GM19455 (cell line): Measurements from ENCODE around the gene SYT1.
"Not testable (repeated sequence)": the region's sequence is repeated elsewhere in the genome, so short reads cannot be mapped to it uniquely, and the experiment has no call there.

ENCODE experiments used
- ATAC-seq: cut with Tn5 transposase; IDR thresholded peaks from one replicate; pipeline ENCODE4 v1.9.1; 2021; ENCODE audit not compliant: unreplicated experiment

The SYT1 gene

DNA sequence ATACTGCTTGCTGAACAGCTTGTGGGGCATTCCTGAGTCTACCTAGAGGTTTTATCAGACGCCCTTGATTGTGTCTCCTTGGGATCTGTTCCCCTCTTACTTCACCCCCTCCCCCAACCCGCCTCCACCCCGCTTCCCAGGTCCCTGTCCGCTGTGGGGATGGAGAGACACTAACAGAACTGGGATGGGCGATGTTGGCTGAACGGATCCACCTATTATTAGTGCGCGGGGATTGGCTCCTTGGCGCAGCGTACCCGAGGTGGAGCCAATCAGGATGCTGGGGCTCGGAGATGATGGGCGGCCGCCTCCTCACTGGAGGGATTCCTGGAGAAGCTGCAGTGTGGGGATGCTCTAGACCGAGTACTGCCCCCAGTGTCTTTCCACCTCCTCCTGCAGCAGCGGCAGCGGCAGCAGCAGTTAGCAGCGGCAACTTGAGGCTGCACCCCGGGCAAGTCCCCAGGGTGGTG lies at the start of gene SYT1:
Gene SYT1 (plus strand): TSS at position 372 of the 467 bp plus-strand sequence.
- ATAC-seq = peak; percentile 37

DNA sequence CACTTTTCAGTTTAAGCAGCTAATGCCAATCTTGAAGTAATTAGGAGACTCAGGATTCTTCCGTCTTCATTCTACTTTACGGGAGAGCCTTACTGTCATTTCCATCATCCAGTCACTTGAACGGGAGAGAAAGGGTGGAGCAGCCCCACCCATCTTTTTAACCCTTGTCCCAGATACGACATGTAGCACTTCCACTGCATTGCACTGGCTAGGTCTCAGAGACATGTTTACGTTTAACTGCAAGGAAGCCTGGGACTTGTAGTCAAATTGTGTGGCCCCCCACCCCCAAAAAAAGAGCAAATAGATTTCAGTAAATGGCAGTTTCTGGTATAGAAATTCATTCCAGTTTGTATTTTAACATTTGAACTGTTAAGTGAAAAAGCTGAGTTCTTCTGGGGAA lies 46.1 kb upstream of the SYT1 start:
- ATAC-seq = no peak

DNA sequence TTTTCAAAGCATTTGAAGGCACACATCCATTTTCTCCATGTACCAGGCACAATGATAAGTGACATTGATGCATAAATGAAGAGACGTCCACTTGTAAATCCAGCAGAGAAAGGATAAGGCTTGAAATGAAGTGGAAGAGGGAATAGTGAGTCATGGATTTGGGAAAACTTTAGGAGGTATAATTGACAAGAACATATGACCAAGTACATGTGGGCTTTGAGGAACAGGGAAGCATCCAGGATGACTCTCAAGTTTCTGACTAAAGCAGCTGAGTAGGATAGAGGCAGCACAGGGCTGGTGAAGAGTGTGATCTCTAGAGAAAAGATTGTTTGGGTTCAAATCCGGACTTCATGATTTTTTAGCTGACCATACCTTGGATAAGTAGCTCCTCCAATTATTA lies 43.6 kb upstream of the SYT1 start:
- ATAC-seq = no peak

DNA sequence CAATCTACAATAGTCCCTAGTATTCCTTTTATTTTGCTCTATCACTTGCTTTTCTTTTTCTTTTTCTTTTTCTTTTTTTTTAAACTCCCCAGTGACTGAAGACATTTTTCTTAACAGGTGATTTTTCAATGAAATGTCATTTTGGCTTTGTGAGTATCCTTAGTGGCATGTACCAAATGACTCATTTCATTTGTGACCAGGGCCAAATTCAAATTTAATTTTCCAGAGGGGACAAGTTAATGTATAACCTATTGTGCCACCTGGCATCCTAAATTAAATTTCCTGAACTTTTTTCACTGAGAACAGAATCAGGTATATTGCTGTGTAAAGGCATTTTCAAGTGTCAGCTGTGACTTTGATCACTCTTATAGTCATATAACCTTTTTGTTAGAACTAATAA lies 39.7 kb upstream of the SYT1 start:
- ATAC-seq = no peak

DNA sequence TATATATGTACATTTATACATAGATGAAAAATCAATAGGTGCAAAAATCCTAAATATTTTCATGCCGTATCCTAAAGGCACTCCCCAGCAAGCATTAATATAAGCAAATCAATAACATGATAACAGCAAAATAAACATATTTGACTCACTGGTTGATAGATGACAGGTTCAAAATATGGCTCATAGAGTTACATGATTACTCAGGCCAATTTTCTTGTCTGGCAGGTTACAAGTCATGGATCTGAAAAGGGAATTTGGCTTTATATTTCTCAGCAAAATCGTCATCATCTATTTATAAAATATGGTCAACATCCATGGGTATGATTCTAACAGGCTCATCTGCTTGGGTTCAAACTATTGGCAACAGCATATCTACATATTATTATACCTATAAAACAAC lies 34.9 kb upstream of the SYT1 start:
- ATAC-seq = no peak

DNA sequence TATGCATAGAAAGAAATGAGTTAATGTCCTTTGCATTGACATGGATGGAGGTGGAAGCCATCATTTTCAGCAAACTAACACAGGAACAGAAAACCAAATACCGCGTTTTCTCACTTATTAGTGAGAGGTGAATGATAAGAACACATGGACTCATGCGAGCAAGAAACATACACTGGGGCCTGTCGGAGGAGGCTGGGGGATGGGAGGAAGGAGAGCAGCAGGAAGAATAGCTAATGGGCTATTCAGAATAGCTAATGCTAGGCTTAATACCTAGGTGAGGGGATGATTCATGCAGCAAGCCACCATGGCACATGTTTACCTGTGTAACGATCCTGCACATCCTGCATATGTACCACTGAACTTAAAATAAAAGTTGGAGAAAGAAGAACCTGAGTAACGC lies 29.1 kb upstream of the SYT1 start:
- no peak for ATAC-seq

DNA sequence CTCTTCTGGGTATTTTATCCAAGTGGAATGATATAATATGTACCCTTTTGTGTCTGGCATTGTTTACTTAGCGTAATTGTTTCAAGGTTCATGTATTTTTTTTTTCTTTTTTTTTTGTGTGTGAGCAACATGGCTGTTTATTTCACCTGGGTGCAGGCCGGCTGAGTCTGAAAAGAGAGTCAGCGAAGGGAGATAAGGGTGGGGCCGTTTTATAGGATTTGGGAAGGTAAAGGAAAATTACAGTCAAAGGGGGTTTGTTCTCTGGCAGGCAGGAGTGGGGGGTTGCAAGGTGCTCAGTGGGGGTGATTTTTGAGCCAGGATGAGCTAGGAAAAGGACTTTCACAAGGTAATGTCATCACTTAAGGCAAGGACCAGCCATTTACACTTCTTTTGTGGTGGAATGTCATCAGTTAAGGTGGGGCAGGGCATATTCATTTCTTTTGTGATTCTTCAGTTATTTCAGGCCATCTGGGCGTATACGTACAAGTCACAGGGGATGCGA lies 24.0 kb upstream of the SYT1 start:
- ATAC-seq = not testable (repeated sequence)

DNA sequence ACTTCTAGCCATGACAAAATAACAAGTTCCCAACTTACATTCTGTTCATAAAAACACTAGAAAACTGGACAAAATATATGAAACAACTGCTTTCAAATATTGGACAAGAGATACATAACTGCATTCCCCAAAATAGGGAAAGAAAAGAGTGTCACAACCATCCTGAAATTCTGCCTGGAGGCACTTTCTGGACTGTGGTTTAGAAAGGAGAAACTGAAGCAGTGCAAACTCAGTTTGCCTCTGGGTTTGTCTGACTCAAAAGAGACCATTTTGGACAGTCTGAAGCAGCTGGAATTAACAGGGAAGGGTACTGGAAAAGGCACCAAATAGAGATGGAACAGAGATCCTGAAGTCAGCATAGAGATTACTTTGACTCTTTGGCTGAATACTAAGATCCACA lies 11.3 kb upstream of the SYT1 start:
- ATAC-seq = no peak

DNA sequence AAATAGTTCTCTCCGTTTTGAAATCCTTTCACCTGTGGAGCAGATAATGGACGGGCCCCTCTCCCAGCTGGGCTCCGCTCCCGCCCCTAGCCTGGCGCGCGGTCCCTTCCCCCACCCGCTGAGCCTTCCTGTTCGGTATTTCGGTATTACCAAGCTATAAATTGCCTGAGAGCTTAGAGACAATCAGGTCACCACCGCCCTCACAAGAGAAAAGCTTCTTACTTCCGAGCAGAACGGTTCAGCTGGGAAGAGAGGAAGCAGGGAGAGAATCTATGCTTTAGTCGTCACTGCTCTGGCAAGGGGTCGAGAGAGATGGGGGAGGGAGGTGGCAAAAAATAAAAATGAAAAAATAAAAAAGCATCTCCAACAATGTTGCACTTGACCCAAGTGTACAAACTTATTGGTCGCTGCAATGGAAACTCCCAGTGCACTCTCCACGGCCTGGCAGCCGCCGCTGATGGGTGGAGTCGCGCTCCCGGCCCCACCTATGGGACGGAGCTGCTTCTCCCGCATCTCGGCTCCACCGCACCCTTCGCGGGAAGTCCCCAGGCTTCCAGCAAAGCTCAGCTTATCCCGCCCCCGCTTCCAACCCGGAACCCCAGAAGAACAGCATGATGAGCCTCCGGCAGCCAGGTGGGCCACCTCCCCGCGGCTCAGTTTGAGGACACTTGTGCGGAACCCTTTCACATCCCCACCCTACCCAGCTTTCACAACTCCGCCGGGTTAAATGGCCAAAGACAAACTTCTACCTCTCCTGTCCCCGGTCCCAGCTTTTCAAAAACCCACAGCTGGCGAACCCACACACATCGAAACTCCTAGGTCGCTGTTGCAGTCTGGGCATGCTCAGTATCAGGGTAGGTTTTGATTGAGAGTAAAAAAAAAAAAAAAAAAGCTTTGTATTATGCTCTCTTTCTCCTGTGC lies 832 bp upstream of the SYT1 start:
- peak; percentile 56 for ATAC-seq

DNA sequence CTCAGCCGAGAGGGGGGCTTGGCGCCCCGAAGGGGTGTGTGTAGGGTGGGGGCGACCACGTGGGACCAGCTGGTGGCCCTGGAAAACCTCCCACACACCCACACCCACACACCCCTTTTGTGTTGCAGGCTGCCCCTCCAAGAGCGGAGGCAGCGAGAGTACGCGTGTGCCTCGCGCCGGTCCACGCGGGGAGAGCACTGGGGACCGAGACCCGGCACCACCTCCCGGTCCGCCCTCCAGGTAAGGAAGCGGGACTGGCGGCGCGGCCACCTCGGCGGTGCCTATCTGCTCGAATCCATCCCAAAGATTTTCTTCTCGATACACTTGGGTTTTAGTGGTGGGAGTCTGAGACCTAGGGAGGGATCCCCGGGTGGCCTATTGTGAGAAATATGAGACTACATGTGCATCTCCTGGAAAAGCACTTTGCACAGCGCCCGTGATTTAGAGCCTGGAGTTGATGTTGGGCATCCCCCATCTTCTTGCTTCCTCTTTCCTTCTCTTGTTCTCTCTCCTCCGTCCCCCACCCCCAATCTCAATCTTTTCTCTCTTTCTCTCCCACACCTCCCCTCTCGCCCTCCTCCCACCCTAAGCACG lies 393 bp downstream of the SYT1 start:
- ATAC-seq = no peak

DNA sequence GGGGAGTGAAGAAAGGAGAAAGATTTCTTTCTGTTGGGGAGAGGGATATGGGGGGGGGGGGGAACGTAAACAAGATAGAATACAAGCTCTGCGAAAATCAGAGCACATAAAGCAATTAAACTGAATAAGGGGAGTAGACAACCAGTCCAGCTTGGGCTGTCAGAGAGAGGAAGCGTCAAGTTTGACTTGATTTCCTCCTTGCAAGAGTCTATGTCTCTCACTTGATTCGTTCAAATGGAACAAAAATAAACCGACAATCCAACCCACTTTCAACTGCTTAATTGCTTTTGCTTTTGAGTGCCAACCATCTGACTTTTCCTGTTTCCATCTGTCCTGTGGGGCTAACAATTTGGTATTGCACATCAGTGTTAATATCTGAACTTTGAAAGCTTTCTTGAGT lies 942 bp downstream of the SYT1 start:
- ATAC-seq = no peak

DNA sequence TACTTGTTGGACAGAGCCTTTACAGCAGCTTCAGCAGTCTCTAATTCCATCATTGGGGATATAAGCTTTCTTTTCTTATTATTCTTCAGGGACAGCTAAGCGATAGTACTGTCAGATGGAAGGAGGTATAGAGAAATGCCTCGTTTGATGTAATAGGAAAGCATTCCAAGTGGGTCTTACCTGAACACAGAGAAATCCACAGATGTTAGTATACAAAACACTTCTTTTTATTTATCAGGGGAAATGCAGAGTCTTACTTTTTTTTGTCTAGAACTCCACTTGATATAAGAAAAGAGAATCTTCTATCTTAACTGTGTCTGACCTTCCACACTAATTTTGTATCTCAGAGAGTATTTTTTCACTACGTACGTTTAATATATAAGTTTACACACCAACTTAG lies 1.9 kb downstream of the SYT1 start:
- ATAC-seq = no peak

DNA sequence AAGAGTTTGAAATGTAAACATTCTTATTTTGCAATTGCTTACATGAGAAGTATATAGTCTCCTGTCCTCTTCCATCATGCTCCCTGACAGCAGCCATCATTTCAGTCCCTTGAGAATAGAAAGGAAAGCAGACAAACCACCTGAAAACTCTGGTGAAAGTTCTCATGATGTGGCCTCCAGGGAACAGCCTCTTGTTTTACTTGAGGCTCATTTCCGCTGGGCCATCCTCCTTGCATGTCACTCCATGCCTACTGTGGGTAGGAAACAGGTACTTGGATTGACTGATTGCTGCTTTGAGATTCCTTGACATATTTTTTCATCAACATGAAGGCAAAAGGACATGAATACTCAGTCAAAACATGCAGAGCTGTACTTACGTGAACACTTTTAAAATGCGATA lies 6.0 kb downstream of the SYT1 start:
- no peak for ATAC-seq

DNA sequence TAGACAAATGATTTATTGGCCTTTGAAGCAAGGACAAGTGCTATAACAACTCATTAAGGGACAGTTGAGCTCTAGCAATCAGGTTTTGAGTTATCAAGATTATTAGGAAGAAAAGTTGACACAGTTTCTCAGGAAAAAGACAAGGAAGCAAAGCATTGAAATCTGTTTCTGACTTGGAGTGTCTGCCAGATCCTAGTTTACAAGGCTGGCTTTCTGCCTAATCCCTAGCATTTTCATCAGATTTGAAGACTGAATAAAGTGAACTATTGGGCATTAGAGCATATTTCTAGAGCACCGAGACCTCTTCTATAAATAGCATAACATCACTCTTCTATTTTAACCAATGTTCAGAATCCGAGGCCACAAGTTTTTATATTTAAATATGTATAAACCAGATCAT lies 7.0 kb downstream of the SYT1 start:
- ATAC-seq = no peak

DNA sequence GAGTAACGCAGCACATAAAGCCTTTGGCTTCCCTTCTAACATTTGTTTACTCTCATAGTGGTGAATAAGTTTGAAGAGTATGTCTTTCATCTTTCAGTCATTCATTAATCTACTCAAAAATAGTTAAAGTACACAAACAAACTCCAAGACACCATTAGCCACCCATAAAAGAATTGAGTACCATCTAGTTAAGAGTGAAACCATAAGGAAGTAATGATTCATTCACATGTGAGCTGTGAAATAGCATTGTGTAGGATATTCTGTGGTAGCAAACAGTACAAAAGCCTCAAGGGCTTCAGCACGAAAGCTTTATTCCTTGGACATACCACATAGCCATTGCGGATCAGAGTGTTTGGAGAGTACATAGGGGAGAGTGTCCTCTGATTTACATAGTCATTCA lies 13.9 kb downstream of the SYT1 start:
- no peak for ATAC-seq

DNA sequence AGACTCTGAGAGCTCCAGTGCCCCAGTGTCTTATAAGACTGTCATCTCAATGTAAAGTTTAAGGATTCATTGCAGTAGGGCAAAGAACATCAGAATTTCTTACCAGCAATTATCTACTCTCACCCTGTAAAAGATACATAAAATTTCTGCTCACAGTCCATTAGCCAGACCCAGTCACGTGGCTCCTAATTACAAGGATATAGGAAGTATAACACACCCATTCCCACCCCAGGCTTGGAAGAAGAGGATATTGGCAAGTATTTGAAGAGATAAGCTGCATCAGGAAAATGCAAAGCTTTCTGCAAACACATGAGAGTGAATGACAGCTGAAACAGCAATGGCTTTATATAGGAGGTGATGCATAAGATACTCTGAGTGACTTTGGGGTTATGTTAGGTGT lies 14.3 kb downstream of the SYT1 start:
- ATAC-seq = no peak

DNA sequence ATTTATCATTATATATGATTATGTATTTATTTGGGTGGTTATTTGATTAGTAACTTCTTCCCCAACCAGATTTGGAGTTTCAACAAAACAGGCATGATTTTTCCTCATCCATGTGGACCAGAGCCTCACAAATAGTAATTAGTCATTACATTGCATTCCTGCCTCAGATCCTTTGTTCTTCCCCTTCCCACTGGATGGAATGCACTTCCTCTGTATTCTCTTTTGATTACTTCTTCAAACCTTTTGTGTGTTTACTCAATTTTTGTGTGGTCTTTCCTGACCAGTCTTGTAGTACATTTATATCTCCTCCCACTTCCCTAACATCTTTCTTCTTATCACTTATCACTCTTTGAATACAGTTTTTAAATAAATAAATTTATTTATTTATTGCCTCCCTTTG lies 15.5 kb downstream of the SYT1 start:
- ATAC-seq = no peak

DNA sequence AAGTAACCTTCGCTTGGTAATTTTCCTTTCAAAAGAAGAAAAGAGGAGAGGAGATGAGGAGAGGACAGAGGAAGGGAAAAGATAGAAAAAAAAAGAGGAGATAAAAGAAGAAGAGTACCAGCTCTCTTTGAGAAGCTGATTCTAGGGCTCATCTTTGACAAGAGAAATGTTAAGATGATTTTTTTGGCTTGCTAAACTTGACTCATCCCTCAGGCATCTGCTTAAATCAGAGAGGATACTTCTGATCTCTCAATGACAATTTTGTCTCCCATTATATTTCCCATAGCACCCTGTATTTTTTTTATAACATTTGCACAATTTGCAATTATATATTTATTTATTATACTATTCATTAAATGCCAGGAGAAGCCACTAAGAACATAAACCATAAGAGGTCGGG lies 17.1 kb downstream of the SYT1 start:
- ATAC-seq = no peak

DNA sequence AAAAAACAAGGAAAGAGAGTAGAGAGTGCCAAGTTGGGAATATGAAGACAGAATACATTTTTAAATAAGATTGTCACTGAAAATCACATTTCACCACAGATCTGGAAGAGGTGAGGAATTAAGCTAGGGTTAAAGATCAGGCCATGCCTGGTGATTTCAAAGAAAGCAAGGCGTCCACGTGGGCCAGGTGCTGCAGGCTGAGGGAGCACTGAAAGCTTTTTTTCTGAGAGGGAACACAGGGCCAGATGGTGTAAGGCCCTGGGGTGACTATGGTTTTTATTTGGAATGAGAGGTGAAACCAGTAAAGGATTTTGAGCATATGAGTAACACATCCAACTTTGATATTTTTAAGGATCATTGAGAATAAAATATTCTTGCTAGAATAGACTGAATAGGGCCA lies 20.9 kb downstream of the SYT1 start:
- no peak for ATAC-seq

DNA sequence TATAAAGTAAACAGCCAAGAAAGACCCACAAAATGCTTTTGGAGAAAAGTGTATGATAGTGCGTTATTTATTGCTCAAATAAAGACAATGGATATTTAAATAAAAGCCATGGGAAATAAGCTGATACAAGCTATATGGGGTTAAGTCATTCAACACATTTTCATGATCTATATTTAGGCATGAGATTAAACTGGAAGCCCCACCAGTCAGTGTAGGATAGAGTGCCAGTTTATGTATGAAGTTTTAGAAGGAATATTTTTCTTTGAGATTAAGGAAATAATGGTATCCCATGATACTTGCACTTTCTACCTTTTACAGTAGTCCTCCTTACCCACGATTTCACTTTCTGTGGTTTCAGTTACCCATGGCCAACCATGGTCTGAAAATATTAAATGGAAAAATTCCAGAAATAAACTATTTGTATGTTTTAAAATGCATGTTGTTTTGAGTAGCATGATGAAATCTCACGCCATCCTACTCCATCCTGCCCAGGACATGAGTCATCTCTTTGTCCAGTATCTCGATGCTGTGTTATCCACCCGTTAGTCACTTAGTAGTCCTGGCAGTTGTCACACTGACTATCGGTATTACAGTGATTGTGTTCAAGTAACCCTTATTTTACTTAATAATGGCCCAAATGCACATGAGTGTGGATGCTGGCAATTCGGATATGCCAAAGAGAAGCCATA lies 22.3 kb downstream of the SYT1 start:
- ATAC-seq = no peak

DNA sequence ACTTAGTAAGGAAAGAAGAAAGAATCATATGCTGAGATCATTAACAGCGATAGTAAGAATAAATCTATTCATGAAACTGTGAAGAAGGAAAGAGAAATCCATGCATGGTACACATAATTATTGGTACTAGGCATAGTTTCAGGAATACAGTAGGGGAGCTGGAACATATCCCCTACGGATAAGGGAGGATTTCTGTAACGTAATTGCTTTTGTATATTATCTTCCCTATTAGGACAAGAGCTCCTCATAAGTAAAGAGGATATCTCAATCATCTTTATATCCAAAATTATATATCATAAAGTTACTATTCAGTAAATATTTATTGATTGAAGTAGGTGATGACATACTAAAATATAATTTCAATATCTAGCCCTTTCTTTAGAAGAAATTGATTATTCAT lies 22.9 kb downstream of the SYT1 start:
- no peak for ATAC-seq

DNA sequence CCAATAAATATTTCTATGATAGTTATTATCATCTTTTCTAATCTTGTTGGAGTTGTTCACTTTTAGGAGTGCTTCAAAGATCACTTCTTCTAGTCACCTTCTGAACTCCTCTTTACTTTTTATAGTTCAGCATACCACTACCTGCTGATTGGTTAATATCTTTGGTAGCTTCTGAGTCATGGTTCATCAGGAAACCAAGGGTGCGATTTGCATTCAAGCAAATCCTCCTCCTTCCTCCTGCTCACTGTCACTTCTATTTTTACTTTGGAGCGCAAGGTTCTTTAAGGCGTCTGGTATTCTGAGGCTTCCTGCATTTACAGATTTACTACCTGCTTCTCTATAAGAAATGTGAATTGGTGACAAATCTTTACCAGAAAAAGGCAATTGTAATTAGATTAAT lies 24.0 kb downstream of the SYT1 start:
- peak; percentile 79 for ATAC-seq
